ENCODE data around the gene GBX2. TPM values are rescaled to one million over a fixed set of nuclear protein-coding genes. Genes with fewer than 3 reads are reported as not detected.

GBX2 gene
- total RNA-seq, 1 experiment from 2014 or later: not detected

- no peaks in the 10 kb centered on the region for H3K27me3 ChIP-seq
- no peak overlapping the region for H3K4me3 ChIP-seq
- no peaks in the 10 kb centered on the region for H3K9me3 ChIP-seq
- H3K36me3 ChIP-seq: no peaks in the 10 kb centered on the region
- DNase-seq: no peak
These were observed 48.0 kb downstream of the GBX2 start for GRCh38 chr2:236120141-236120601.

GRCh38 chr2:236119476-236119875, 48.7 kb downstream of the GBX2 start:
- Histone ChIP-seq H3K4me3 (no peak overlapping the region), H3K9me3 (no peaks in the 10 kb centered on the region), H3K36me3 (no peaks in the 10 kb centered on the region), H3K27me3 (no peaks in the 10 kb centered on the region)
- DNase-seq: no peak

GRCh38 chr2:236119003-236119402, 49.2 kb downstream of the GBX2 start:
- DNase-seq: no peak
- no peaks in the 10 kb centered on the region for H3K36me3 ChIP-seq
- H3K27me3 ChIP-seq: no peaks in the 10 kb centered on the region
- no peaks in the 10 kb centered on the region for H3K9me3 ChIP-seq
- H3K4me3 ChIP-seq: no peak overlapping the region

GRCh38 chr2:236117861-236118269, 50.3 kb downstream of the GBX2 start:
- Histone ChIP-seq H3K9me3 (no peaks in the 10 kb centered on the region), H3K36me3 (no peaks in the 10 kb centered on the region), H3K4me3 (no peak overlapping the region), H3K27me3 (no peaks in the 10 kb centered on the region)
- no peak for DNase-seq

GRCh38 chr2:236117401-236117800, 50.8 kb downstream of the GBX2 start:
- Histone ChIP-seq H3K4me3 (no peak overlapping the region), H3K36me3 (no peaks in the 10 kb centered on the region), H3K27me3 (no peaks in the 10 kb centered on the region), H3K9me3 (no peaks in the 10 kb centered on the region)
- no peak for DNase-seq

Other genes starting within 250 kb of the GBX2 start
- gene ASB18, start 96.0 kb upstream of the GBX2 start, total RNA-seq (2014; rRNA removed; shearing (Covaris generic); ENCODE audit: low replicate concordance): not detected in 2 replicates